HG03095 (cell line): ENCODE results near the gene ERCC1.
A peak's percentile ranks its signal among the peaks of the same experiment; 100 is the strongest.

ENCODE experiments used
- ATAC-seq: cut with Tn5 transposase; IDR thresholded peaks from one replicate; pipeline ENCODE4 v1.9.1; 2021; ENCODE audit warnings: moderate library complexity; ENCODE audit not compliant: unreplicated experiment

Gene ERCC1

GRCh38 chr19:45370410-45371204 is 53.1 kb downstream of the ERCC1 start, which contains the start of gene ERCC2:
ERCC2 (minus strand) TSS chr19:45370573; CDS start chr19:45370540, 33 bp downstream.
- ATAC-seq = peak; percentile 87

GRCh38 chr19:45368737-45369340 is 54.9 kb downstream of the ERCC1 start:
- ATAC-seq = no peak

- no peak for ATAC-seq
These were observed 55.6 kb downstream of the ERCC1 start for GRCh38 chr19:45368127-45368526.

DNA sequence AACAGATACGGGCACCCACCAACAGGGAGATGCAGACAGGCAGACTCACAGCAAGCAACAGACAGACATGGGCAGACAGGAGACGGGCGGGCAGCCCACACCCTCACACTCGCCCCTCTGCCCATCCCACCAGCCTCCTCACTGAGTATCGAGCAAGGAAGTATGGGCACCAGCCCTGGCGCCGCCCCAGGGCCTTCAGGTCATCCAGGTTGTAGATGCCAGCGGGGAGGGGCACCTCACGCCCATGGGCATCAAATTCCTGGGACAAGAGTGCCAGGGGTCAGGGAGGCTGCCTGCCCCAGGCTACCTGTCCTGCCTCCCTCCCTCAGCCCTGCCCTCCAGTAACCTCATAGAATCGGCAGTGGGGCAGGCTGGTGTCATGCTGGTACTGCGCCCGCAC is 59.0 kb downstream of the ERCC1 start:
- ATAC-seq = no peak

DNA sequence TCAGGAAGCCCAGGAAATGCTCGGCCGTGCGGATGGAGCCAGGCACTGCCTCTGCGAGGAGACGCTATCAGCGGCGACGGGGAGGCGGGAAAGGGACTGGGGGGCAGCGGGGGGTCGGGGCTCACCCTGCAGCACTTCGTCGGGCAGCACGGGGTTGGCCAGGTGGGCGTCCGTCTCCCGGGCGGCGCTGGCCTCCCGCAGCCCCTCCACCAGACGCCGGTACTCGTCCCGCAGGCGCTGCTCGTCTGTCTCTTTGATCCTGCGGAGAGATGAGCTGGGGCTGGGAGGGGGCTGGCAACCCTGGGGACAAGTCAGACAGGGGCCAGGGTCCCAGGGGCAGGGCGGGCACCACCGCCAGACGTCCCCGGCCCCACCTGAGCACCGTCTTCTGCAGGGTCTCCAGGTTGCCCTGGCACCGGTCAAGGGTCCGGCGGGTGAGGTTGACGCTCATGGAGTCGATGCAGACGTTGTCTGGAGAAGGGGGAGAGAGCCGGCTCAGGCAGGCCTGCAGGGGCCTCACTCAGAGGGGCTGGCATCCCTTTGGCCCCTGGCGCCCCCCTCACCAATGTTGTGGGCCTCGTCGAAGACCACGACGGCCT is 59.8 kb downstream of the ERCC1 start:
- ATAC-seq = no peak

- ATAC-seq = no peak
These were observed 61.4 kb downstream of the ERCC1 start for GRCh38 chr19:45362291-45362690.

- ATAC-seq = no peak
These were observed 62.1 kb downstream of the ERCC1 start for GRCh38 chr19:45361608-45362007.

DNA sequence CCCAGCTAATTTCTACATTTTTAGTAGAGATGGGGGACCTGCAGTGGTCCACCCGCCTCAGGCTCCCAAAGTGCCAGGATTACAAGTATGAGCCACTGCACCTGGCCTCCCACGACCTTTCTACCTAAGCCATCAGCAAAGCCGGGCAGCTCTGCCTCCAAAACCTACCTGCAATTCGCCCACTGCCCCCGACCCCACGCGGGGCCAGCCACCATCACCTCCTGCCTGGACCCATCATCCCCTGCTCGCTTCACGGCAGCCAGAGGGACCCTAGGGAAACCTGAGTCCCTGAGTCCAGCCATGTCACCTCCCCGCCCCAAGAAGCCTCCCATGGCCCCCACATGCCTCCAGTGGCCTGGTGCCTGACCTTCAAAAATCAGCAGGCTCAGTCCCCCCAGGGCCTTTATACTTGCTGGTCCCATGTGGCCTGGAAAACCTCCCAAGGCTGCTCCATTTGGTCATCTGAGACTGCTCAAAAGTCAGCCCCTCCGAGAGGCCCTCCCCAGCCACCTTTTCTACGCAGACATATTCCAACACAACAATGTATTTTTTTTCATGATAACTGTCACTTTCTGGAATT is 65.4 kb downstream of the ERCC1 start:
- ATAC-seq = no peak

GRCh38 chr19:45357445-45357783 is 66.3 kb downstream of the ERCC1 start:
- no peak for ATAC-seq
